HG02588 (cell line): Measurements from ENCODE around the gene STARD4.

Experiments
- ATAC-seq: cut with Tn5 transposase; IDR thresholded peaks from one replicate; pipeline ENCODE4 v1.9.1; 2021; ENCODE audit warnings: mild to moderate bottlenecking, moderate library complexity; ENCODE audit not compliant: unreplicated experiment

Gene STARD4

DNA sequence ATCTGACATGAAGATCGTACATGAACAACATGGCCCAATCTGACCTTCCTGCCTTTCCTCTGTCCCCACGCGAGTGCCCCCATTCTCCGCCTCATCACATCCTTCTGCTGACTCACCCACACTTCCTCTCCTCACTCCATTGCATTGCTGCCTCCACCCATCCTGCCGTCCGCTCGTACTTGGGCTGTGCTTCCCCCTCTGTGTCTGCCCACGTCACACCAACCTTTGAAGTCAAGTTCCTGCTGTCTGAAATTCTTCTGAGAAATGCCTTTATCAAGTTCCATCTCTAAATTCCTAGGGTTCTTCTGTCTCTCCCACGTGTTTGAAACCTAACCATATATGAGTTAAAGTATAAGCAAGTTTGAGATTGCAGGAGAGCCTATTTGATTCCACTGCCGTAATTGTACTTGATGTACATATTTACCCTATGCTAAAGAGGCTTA is 18.0 kb upstream of the STARD4 start:
- ATAC-seq = peak; percentile 83

DNA sequence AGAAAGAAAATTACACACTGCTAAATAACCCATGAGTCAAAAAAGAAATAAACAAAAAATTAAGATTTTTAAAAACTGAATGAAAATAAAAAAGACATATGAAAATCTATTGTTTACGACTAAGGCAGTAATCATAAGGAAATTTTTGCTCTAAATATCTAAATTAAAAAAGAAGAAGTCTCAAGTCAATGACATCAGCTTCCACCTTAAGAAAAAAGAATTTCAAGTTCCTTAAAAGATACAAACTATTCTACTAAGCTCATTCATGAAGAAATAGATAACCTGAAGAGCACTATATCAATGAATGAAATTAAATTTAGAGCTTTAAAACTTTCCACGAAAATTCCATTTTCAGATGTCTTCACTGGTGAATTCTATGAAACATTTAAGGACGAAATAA is 15.7 kb upstream of the STARD4 start:
- no peak for ATAC-seq

DNA sequence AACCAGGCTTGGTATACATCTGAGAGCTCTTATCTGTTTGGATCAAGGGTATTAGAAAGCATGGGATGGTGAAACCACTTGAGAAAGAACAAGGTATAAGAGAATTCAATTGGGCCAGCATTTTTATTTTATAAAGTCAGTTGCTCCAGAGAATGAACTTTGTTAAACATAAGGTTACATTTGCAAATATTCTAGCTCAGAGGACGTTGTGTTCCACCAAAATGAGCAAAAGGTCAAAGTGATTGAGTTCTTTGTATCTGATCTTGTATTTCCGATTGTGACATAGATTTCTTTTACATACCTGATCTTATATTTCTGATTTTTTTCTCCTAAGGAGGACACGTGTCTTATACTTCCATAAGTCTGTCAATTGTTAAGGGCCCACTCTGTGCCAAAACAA is 8.6 kb upstream of the STARD4 start:
- ATAC-seq = no peak

DNA sequence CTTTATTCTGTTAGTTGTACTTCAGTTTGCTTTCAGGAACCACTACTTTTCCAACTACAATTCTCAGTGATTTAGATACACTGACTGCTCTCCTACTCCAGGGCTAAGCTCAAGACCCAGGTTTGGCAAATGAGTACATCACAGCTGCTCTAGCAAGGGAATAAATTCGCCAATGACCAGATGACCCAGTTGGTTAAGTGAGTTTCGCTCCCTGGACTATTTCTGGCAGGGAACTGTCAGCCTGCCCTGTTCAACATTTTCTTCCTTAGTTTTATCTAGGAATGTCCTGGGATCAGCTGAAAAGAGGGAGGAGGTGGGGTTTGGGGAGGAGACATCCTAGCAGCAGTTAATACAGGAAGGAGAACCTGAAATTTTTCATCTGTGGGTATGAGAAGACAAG is 6.4 kb upstream of the STARD4 start:
- no peak for ATAC-seq

DNA sequence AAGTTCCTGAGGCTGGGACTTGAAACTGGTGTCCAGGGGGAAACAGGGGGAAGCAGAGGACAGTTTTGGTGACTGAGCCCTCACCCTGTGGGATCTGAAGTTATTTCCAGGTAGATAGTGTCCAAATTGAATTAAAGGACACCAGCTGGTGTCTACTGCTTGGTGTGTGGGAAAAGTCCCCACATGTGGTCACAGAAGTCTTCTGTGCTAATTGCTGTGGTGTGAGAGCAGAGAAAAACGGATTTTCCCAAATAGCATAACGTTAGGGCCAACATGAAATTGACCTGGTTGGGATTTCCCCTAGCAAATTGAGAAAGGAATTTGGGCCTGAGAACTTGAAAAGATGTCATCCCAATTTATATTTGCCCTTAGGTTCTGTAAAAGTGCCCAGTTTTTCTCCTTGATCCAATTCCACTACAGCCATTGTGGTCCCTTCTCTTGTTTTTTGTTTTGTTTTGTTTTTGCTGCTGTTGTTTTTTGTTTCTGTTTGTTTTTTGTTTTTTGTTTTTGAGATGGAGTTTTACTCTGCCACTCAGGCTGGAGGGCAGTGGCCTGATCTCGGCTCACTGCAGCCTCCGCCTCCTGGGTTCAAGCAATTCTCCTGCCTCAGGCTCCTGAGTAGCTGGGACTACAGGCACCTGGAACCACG is 5.6 kb upstream of the STARD4 start:
- ATAC-seq = peak; percentile 62

DNA sequence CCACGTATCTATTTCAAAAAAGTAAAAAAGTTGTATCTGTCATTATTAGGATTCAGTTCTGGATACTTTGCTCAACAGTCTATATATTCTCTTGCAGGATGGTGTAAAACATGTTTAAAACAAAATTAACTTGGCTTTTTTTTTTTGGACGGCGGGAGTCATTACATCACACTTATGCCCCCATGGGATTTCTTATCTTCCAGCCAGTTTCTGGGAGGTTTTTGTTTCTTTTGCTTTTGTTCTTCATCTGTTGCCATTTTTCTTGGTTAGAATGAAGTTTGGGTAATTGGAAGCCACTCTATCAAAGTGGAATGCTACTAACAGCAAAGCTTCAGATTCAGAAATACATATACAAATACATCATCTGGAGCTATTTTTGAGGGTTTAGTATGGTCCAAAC is 1.8 kb upstream of the STARD4 start:
- no peak for ATAC-seq

DNA sequence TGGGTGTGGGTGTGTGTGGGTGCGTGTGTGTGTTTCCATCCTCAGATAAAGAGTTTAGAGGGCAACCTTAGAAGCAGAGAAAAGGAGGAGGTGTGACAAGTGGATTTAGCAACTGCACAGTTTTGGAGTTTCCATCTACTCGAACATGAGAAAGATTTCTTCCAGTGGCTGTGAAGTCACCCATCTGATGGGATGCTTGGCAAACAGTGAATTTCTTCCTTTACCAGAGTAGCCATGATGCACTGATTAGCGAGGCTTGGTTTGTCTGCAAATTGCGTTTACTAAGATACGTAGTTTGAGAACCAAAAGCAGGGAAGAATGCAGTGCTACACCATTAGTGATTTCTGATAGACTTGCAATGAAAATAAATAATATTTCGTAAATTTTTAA is 791 bp upstream of the STARD4 start:
- no peak for ATAC-seq

DNA sequence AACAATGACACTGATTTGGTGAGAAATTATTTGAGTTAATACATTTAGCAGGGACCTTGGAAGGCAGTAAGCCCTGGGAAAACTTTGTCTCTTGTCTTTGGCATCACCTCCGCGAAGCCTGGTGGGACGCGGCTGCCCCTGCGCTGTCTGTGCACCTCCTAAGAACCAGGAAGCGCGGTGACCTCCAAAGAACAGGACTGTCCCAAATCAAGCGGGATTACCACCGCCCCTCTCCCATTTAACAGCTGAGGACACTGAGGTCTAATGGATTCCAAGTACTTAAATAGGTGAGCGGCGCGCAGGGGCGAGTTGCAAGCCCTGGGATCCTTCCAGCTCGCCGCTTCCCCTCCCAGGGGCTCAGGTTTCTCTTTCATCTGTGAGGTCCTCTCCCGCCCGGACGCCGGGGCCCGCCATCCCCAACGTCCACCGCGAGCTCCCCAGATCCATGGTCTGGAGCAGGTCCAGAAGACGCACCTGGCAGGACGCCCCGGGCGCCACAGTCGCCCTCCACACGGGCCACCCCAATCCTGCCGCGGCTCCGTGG is 432 bp downstream of the STARD4 start:
- peak; percentile 25 for ATAC-seq

DNA sequence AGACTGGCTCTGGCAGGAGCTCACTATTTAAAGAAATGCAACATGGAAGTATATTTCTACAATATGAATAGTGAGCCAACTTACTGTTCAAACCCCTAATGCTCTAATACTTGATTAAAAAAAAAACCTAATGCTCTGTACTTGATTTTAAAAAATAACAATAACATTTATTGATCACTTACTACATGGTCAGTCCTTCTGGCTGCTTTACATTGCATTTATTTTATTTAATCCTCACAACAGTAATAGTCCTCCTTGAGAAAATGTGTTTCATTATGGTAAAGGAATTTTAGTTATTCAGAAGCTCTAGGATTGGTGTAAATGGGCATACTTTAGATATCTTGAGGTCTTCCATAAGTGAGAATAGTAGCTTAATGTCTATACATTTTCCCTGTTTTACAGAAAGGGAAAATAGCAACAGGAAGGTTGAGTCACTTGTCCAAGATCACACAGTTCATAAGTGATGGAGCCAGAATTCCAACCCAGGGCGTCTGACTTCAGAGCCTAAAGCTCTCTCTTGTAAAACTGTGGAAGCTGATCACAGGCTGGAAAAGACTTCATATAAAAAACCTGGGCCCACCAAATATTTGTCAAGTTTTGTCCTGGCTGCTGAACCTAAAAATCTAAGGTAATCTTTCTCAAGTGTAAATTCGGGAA is 1.0 kb downstream of the STARD4 start:
- no peak for ATAC-seq

DNA sequence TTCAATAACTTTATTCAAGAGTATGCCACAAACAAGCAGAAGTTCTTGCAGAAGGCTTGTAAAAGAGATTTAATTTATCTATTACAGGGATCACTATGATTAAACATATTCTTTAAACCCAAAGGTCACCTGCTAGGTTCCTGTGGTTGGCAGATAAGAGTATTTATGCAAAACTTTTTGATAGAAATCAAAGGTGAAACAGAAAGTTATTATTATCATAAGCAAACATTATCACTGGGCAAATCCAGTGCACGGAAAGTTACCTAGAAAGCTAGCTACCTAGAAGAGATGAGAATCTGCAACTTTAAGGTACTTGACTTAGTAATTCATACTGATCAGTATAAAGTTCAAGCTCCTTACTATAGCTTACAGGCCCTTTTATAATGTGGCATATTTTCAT is 3.2 kb downstream of the STARD4 start:
- ATAC-seq = no peak

DNA sequence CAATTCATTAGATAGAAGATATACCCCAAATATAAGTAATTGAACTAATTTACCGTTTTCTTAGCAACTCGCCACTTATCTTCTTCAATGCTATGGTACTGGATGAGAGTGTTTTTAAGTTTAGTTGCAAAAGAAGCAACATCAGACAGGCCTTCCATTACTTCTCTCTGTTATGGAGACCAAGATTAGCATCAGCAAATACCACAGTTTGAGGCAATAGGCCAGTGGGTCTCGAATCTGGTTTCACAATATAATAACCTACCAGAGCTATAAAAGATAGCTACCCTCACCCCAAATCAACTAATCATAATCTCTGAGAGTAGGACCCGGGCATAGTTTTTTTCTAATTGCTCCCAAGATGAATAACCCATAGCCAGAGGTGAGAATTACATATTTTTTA is 5.1 kb downstream of the STARD4 start:
- ATAC-seq = no peak

DNA sequence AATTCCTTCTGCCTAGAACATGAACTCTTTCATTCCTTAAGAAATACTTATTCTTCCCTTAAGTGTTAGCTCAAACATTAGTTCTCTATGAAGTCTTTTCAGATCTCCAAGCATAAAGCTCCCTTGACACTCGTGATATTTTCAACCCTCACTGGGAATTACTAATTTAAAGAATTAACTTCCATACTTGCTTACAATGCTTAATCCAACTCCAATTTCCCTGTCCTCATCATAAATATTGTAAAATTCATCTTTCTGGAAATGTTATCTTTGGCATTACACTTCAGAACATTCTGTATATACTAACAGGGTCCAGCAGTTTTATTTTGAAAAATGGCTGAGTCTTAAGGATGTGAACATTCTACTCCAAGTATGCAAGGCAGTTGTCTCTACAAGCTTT is 7.2 kb downstream of the STARD4 start:
- no peak for ATAC-seq

DNA sequence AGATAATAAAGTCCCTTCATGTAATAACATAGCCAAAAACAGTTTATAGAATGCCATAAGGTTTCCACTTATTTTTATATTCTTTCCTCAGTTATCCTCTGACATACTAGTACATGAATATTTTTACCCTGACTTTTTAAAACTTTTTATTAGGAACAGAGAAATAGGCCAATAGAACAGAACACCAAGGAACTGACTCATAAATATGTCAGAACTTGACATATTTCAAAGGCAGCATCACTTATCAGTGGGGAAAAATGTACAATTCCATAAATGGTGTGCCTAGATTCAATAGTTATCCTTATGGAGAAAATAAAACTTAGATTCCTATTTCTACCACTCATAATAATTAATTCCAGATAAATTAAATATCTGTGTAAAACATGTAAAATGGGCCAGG is 9.4 kb downstream of the STARD4 start:
- ATAC-seq = no peak

DNA sequence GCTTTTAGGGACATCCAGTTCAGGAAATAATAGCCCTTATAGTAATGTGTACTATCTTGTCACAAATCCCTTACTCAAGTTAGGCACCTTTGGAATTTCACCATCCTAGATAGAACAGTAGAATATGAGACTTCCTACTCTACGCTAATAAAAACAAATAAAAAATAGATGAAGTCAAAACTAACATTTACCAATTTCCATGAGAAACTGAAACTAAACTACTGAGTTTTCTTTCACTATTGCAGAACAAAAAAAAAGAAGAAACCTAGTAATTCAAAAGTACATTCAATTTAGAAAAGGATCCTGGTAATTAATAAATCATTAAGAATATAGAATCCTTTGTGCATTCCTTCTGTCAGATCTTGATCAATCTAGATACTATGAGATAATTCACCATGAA is 14.0 kb downstream of the STARD4 start:
- ATAC-seq = no peak

DNA sequence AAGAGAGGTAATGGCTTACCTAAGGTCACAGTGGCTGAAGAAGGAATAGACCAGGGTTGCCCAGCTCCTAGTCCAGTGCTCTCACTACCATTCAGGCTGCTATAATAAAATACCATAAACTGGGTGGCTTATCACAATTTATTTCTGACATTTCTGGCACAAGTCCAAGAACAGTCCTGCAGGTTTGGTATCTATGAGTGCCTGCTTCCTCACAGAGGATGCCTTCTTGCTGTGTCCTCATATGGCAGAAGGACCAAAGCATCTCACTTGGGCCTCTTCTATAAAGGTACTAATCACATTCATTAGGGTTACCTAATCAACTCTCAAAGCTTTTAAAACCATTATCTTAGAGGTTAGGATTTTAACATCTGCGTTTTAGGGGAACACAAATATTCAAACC is 17.2 kb downstream of the STARD4 start:
- peak; percentile 25 for ATAC-seq

DNA sequence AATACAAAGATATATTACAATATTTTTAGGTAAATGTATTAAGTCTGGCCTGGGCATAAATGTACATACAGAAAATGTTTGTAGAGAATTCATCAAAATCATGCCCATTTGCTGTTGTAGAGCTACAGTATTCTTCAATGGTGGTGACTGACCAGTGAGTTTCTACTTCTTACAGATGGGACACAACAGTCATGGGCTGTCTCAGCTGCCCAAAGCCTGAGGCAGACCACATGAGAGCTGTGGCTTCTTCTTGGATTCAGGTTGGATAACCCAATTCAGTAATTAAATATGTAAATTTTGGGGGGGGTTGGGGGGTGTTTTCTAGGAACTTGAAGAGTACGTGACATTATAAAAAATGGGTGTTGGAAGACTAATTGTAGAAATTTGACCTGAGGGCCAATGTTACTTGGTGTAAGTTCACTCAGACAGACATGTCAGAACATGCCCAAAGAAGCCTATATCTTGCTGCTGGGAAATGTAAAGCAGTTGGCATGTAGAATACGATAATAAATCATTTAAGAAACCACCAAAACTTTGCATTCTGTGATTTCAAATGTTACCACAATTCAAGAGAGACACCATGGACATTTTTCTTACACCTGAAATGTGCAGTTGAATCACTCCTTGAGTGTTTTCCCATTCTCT is 17.9 kb downstream of the STARD4 start:
- peak; percentile 48 for ATAC-seq

DNA sequence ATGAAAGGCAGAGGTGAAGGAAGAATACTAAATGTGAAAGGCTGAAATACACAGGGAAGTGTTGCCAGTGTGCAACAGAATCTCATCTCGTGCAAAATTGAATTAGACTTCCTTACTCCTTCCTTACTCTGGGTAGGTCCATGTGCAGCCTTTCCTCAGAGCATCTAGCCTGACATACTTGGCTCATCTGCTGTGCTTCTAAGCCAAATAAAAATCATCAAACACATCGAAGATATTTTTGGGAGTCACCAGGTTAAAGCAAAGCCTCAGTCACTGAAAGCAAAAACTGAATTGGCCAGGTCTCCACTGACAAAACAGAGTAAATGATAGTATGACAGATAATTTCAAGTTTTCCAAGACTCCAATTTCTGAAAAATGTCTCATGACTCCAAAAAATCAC is 19.3 kb downstream of the STARD4 start:
- ATAC-seq = no peak

DNA sequence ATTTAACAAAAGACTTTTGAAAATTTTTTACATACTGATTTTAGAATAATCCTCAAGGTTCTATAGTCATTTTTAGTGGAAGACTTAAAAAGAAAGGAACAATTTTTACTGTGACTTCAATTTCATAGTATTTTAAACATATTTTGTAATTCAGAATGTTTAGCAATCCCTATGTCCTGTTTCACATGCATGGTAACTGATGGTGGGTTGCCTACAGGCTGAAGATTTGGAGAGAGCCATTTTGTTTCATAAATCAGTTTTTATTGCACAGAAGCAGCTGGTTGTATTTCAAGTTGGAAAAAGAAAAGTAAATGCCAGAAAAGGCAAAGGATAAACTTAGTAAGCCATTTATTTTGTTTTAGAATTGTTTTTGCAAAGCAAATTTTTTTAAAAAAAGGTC is 24.0 kb downstream of the STARD4 start:
- ATAC-seq = no peak

DNA sequence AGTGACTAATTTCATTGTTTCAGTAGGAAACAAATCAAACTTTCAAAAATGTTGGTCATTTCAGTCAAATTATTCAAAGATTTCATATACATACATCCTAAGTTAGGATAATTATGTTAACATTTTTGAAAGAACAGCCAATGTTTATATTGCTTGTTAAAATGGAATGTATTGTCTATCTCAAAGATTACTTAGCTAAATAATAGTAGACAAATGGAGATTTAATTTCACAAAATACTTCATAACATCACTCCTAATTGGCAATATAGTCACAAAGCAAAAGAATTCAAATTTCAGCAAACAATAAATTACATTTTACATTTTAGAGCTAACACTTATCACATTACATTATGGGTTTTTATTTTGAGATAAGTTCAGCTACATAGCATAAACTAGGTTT is 25.4 kb downstream of the STARD4 start:
- ATAC-seq = no peak

DNA sequence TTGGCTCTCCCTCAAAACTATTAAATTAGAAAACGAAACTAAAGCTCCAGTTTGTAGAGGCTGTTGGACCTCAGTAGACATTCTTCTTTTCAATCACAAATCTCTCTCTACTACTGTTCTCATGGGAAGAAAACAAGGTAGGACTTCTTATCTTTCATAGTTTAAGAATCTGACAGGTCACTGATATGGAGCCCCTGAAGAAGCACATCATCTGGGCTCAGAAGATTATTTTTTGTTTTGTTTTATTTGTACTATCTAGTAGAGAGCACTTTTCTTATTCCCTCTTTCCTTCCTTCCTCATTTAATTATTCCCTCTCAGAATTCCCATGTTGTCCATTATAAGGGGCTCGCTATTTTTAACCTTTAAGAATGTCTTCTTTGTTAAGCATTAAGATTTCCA is 26.3 kb downstream of the STARD4 start:
- ATAC-seq = no peak

DNA sequence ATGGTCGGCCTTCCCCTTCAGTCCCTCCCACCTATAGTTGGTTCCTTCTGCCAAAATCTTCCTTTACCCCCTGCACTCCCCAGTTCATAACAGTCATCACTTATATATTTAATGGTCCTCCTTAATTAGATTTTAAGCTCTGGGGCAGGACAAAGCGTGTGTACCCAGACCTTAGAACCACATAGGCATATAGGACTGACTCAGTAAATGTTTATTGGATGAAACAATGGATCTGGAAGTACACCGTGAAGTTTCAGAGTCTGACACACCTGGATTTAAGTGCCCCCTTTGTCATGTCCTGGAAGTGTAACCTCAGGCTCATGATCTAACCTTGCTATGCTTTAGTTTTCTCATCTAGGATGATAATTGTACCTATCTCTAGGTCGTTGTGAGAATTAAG is 32.0 kb downstream of the STARD4 start:
- ATAC-seq = no peak

DNA sequence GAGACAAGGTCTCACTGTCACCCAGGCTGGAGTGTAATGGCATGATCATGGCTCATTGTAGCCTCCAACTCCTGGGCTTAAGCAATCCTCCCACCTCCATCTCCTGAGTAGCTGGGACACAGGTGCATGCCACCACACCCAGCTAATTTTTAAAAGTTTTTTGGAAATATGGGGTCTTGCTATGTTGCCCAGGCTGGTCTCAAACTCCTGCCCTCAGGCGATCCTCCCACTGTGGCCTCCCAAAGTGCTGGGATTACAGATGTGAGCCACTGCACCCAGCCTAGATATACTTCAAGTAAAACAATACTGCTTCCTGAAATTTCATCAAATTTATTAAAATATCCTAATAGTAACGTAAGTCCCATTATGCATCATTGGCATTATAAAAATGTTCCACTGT is 33.4 kb downstream of the STARD4 start:
- no peak for ATAC-seq
